ENCODE measurements around the gene CCDC159.

Gene CCDC159

DNA sequence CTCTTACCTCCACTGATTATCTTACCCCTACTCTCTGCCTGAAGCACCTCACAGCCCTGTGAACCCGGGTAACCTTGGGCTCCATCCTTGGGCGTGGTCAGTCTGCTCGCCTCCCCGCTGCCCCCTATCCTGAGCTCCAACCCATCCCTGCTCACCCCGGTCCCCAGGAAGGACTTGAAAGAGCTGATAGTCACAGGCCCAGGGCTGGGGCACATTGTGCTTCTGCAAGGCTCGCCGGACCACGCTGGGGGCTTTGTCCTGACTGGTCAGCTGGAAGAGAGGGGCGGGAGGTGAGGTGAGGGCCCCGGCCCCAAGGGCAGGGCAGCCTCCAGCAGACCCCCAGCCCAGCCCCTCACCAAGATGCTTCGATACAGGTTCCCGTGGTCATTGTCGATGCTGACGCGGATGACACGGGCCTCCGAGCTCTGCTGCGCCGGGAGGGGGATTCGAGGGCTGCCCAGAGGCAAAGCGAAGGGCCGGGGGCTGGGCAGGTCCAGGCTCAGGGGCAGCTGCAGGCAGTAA lies 50.8 kb downstream of the CCDC159 start:
- no peak for DNase-seq

- DNase-seq = no peak
These were observed 53.3 kb downstream of the CCDC159 start for GRCh38 chr19:11399667-11400066.

DNA sequence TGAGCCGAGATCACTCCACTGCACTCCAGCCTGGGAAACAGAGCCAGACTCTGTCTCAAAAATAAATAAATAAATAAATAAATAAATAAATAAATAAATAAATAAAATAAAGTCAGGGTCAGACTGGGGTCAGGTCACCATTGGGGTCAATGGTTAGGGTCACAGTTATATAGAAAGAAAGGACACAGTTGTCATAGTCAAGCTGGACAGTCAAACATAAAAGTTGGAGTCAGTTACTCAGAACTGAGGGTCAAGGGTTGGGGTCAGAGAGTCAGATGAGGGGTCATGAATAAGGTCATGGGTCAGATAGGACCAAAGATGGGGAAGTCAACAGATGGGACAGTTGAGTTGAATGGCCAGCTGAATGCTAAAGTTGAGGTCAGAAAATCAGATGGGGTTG lies 54.5 kb downstream of the CCDC159 start:
- DNase-seq = no peak

- DNase-seq = no peak
These were observed 55.7 kb downstream of the CCDC159 start for GRCh38 chr19:11401808-11402543.

Measured in stimulated activated CD4-positive, alpha-beta T cell treated with anti-CD3 and anti-CD28 coated beads, Interleukin-4, amount 100 ng/mL, for 4 hours (primary cell).